Erythroblast (primary cell): ENCODE measurements around the gene WFIKKN2.
"Not testable (repeated sequence)": the region's sequence is repeated elsewhere in the genome, so short reads cannot be mapped to it uniquely, and the experiment has no call there.

Experiments used
- DNase-seq, 2 experiments: peaks; one replicate each; lab custom pipeline; 2025; lab: John Stamatoyannopoulos, UW
- GATA1 ChIP-seq: IDR thresholded peaks from 2 replicates; pipeline ENCODE4 v1.6.1; 2011; ENCODE audit warnings: low read depth, mild to moderate bottlenecking, control low read depth, low read length, moderate library complexity
- POLR2A ChIP-seq: IDR thresholded peaks from 2 replicates; pipeline ENCODE4 v1.6.1; 2011; ENCODE audit warnings: mild to moderate bottlenecking, low read length

Gene WFIKKN2

GRCh38 chr17:50872710-50873424 lies 37.5 kb downstream of the WFIKKN2 start:
- TF ChIP-seq GATA1 (no peak), POLR2A (no peak)
- DNase-seq = no peak

- TF ChIP-seq GATA1 (no peak), POLR2A (no peak)
- DNase-seq = no peak
Observed at GRCh38 chr17:50875074-50875473, 39.7 kb downstream of the WFIKKN2 start.

- DNase-seq = not testable (repeated sequence)
Observed at GRCh38 chr17:50877042-50877441, 41.7 kb downstream of the WFIKKN2 start.

GRCh38 chr17:50877838-50878237 lies 42.5 kb downstream of the WFIKKN2 start:
- TF ChIP-seq POLR2A (no peak), GATA1 (no peak)
- no peak for DNase-seq

DNA sequence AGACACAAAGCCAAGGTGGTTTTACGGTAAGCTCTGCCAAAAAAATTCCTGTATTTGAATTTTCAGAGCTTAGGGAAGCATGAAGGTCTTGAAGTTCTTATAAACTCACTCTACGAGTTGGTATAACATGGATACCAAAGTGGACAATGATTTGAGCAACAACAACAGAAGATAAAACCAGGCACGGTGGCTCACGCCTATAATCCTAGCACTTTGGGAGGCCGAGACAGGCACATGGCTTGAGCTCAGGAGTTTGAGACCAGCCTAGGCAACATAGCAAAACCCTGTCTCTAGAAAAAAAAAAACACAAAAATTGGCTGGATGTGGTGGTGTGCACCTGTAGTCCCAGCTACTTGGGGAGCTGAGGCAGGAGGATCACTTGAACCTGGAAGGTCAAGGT lies 43.7 kb downstream of the WFIKKN2 start:
- no peak for TF ChIP-seq GATA1
- TF ChIP-seq POLR2A = no peak
- no peak for DNase-seq

- DNase-seq = no peak
- TF ChIP-seq POLR2A (no peak), GATA1 (no peak)
Observed at GRCh38 chr17:50881182-50881581, 45.8 kb downstream of the WFIKKN2 start.

- TF ChIP-seq POLR2A = no peak
- TF ChIP-seq GATA1 = no peak
- no peak for DNase-seq
Observed at GRCh38 chr17:50882851-50883250, 47.5 kb downstream of the WFIKKN2 start.

- no peak for TF ChIP-seq POLR2A
- TF ChIP-seq GATA1 = no peak
- no peak for DNase-seq
Observed at GRCh38 chr17:50883850-50884438, 48.6 kb downstream of the WFIKKN2 start.

GRCh38 chr17:50884439-50885311 lies 49.3 kb downstream of the WFIKKN2 start:
- peak in 1 of 2 experiments; percentile 14 for DNase-seq
- no peak for TF ChIP-seq POLR2A
- no peak for TF ChIP-seq GATA1

GRCh38 chr17:50887705-50888245 lies 52.4 kb downstream of the WFIKKN2 start:
- TF ChIP-seq POLR2A = no peak
- no peak for TF ChIP-seq GATA1
- DNase-seq = no peak

DNA sequence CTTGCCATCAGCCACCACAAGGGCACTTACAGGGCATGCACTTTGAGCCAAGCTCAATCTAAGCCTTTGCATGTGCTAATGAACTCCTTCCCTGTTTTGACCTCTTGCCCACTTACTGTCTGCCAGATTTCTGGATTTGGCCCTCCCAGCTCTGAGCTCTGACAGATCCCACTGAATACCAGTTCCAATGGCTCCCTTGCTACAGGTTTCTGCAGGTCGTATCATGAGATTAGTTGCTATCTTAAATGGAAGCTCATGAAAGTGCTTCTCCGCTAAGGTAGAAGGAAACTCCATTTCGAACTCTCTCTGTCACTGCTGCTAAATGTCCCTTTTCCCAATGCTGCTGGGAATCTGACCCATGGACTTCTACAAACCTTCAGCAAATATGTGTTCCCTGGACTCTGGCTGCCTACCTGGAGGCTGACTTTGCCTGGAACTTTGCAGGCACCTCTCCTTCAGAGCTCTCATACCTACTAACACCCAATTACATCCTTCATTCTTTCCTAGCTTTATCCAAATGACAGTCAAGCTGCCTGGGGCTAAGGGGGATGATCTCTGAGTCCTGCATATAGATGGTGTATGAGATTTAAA lies 54.2 kb downstream of the WFIKKN2 start:
- no peak for DNase-seq
- TF ChIP-seq POLR2A (no peak), GATA1 (no peak)

GRCh38 chr17:50890675-50891516 lies 55.5 kb downstream of the WFIKKN2 start:
- TF ChIP-seq POLR2A (no peak), GATA1 (no peak)
- no peak for DNase-seq

GRCh38 chr17:50891577-50891989 lies 56.2 kb downstream of the WFIKKN2 start:
- TF ChIP-seq GATA1 = no peak
- TF ChIP-seq POLR2A = no peak
- no peak for DNase-seq
